DND-41 (cell line): Measurements from ENCODE around the gene CEP170B.

Experiments used
- CTCF ChIP-seq: IDR thresholded peaks from 2 replicates; pipeline ENCODE4 v1.5.1; 2012; ENCODE audit warnings: borderline replicate concordance, low read length, moderate library complexity, mild to moderate bottlenecking; ENCODE audit not compliant: poor library complexity, severe bottlenecking; ENCODE audit errors: extremely low read depth
- EZH2 ChIP-seq: IDR thresholded peaks from 3 replicates; pipeline ENCODE4 v1.6.1; 2012; ENCODE audit warnings: borderline replicate concordance, low read depth, mild to moderate bottlenecking, moderate library complexity, low read length, inconsistent platforms; ENCODE audit not compliant: severe bottlenecking

- TF ChIP-seq EZH2, result no peak
- no peak for TF ChIP-seq CTCF
Observed at GRCh38 chr14:104852280-104852663, 12.8 kb upstream of the CEP170B start.
